ENCODE results near the gene DCAF11.

DNA sequence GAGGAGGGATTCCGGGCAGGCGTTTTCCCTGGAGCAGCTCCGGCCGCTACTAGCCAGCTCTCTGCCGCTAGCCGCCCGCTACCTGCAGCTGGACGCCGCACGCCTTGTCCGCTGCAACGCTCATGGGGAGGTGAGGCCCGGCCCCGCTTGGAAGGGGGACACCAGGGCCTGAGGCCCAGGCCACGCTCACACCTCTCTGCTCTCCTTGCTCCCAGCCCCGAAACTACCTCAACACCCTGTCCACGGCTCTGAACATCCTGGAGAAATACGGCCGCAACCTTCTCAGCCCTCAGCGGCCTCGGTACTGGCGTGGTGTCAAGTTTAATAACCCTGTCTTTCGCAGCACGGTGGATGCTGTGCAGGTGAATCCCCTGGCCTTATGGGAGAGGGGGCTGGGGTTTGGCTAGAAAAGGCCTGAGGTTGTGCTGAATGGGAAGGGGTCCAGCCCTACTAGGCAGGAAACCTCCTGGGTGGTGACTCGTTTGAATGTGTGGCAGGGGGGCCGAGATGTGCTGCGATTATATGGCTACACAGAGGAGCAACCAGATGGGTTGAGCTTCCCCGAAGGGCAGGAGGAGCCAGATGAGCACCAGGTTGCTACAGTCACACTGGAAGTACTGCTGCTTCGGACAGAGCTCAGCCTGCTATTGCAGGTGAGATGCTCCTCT is 33.3 kb downstream of the DCAF11 start:
- TF ChIP-seq, protein P1, sequence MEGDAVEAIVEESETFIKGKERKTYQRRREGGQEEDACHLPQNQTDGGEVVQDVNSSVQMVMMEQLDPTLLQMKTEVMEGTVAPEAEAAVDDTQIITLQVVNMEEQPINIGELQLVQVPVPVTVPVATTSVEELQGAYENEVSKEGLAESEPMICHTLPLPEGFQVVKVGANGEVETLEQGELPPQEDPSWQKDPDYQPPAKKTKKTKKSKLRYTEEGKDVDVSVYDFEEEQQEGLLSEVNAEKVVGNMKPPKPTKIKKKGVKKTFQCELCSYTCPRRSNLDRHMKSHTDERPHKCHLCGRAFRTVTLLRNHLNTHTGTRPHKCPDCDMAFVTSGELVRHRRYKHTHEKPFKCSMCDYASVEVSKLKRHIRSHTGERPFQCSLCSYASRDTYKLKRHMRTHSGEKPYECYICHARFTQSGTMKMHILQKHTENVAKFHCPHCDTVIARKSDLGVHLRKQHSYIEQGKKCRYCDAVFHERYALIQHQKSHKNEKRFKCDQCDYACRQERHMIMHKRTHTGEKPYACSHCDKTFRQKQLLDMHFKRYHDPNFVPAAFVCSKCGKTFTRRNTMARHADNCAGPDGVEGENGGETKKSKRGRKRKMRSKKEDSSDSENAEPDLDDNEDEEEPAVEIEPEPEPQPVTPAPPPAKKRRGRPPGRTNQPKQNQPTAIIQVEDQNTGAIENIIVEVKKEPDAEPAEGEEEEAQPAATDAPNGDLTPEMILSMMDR (IDR thresholded peaks at IDR 0.05) = no peak
- TF ChIP-seq POLR2A (IDR thresholded peaks at IDR 0.05) = no peak
- no peak for TF ChIP-seq POLR2AphosphoS5 (IDR thresholded peaks at IDR 0.05; ENCODE audit: insufficient read depth in 1 of 2, low read depth in 1 of 2)

Data from vagina (tissue), 2 donors.